ENCODE measurements around the gene ZFP36L1. TPM values are rescaled to one million over a fixed set of nuclear protein-coding genes. Genes with fewer than 3 reads are reported as not detected.

Gene ZFP36L1
- total RNA-seq, 1 donor, result 24.2 TPM

DNA sequence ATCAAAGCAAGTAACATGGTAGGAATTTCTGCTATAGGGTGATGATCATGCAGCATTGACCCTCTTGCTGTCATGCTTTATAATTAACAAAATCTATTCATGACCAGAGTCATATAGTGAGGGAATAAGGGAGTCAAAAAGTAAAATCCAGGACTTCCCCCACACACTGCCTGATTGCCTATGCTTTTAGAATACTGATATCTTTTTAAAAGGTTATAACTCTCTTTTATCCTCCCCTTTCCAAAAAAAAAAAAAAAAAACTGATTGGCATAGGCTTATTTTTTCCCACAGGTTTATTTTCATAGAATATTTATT lies 51.4 kb downstream of the ZFP36L1 start:
- no peak for TF ChIP-seq CTCF (IDR thresholded peaks at IDR 0.05; ENCODE audit: insufficient read depth, low read depth, low read length)
- DNase-seq (ENCODE audit: low read depth), result no peak
- no peak overlapping the region for H3K4me3 ChIP-seq (ENCODE audit: low read depth, low read length)

DNA sequence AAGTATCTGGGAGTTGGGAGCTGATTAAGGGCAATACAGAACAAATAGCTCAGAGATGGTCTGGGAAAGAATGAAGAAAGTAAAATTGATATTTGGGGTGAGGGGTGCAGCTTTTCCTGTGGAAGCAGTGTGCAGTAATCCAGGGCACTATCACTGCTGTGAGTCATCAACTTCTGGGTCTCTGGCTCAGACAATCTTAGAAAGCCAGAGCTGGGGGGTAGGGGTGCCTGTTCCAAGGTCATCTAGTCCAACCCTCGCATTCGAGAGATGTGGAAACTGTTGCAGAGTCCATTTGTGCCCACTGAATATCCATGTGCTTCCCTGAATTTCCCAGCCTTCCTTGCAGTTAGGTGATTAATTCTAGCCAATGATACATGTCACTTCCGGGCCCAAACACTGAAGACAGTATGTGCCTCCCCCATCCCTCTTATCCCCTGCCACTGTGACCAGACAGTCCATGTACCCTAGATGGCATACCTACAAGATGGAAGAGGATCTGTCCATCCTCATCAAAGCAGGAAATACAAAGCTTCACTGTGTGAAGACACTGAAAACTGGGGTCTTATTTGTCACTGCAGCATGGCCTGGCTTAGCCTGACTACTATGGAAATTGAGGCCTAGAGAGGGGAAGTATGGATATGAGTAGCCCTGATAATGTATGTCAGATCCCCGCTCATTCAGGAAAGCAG lies 51.9 kb downstream of the ZFP36L1 start:
- H3K4me3 ChIP-seq (ENCODE audit: low read depth, low read length), result no peak overlapping the region
- no peak for DNase-seq (ENCODE audit: low read depth)
- TF ChIP-seq CTCF (IDR thresholded peaks at IDR 0.05; ENCODE audit: insufficient read depth, low read depth, low read length), result no peak

GRCh38 chr14:68739701-68740100 lies 53.2 kb downstream of the ZFP36L1 start:
- no peak for TF ChIP-seq CTCF (IDR thresholded peaks at IDR 0.05; ENCODE audit: insufficient read depth, low read depth, low read length)
- H3K4me3 ChIP-seq (ENCODE audit: low read depth, low read length), result no peak overlapping the region
- DNase-seq (ENCODE audit: low read depth), result no peak

DNA sequence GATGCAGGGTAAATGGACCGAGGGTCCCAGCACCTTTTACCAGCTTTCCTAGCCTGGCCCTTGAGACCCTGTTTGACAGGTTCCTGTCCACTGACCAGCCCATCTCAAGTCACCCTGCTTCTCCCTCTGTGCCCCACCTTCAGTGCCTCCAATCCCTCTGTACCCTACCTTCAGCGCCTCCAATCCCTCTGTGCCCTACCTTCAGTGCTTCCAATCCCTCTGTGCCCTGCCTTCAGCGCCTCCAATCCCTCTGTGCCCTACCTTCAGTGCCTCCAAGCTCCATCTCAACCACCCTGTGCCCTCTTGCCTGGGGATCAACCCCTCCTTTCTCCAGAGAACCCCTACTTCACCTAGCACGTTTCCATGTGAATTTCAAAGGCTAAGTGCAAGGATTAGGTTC lies 54.3 kb downstream of the ZFP36L1 start:
- DNase-seq (ENCODE audit: low read depth), result no peak
- TF ChIP-seq CTCF (IDR thresholded peaks at IDR 0.05; ENCODE audit: insufficient read depth, low read depth, low read length), result no peak

More for the DNA sequence above, 54.3 kb downstream of the ZFP36L1 start:
- no peak overlapping the region for H3K4me3 ChIP-seq (ENCODE audit: low read depth, low read length)

Other genes starting within 250 kb of the ZFP36L1 start
- gene ACTN1, start 186.2 kb upstream of the ZFP36L1 start, total RNA-seq, result 768 and 1,023 TPM in 2 replicates